GM18951 (cell line): ENCODE results near the gene MOB3B.
"Not testable (repeated sequence)": the region's sequence is repeated elsewhere in the genome, so short reads cannot be mapped to it uniquely, and the experiment has no call there.

Experiments used
- POLR2A ChIP-seq: IDR thresholded peaks from 4 replicates; pipeline ENCODE4 v1.6.1; 2011; ENCODE audit warnings: mild to moderate bottlenecking; ENCODE audit not compliant: insufficient read length, insufficient read depth; ENCODE audit errors: extremely low read depth
- in situ Hi-C: fragments of 300-500 bp; cut with MboI; formaldehyde crosslinking; loops from one replicate; pipeline ENCODE4 v1.12.0; 2022; ENCODE audit warnings: low sequenced_read_pairs, mixed read lengths, inconsistent platforms; ENCODE audit not compliant: unreplicated experiment

The MOB3B gene

DNA sequence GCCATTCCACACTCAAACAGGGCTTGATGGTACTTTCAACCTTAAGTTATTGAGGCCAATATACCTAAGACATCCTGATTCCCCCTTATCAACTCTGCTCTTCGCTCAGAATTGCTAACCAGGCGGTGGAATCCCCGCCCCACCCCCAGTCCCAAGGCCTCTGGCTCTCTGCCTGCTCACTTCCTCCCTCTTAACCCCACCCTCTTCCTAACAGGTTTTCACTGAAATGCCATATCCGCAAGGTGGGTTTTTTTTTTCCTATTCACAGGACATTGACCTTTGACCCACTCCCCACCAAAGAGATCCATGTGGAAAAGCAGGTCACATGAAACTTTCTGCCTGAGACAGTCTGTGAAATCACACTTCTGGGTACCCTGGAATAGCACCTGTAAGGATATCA, 72.2 kb downstream of the MOB3B start:
- in situ Hi-C loops = no loop called here
- no peak for TF ChIP-seq POLR2A

DNA sequence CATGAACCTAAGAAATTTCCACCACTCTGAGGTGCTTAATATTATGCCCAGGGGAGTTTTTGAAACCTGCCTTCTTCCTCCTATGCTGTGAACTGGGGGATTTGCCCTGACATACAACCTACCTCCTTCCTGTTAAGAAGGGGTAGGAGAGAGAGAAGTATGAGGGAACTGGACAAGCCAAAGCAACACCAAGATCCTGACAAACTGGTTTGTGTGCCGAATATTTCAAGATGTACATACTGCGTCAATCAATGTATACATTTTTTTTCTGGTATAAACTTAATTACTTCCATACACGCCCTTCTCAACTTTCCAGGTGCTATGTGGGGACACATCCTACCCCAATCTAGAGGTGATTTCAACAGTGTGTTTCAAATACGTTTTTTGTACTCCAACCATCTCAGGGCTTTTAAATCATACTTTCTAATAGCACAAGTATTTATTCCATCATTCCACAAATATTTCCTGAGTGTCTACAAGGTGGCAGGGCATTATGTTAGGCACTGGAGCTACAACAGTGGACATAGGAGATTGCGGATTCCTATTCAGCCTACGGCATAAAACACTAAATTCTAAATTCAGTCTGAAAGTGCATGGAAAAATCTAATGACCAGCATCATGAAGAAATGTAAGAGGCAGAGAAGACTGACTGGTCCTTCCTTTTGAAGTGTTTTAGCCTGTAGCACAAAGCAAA, 75.6 kb downstream of the MOB3B start:
- in situ Hi-C loops = no loop called here
- no peak for TF ChIP-seq POLR2A

DNA sequence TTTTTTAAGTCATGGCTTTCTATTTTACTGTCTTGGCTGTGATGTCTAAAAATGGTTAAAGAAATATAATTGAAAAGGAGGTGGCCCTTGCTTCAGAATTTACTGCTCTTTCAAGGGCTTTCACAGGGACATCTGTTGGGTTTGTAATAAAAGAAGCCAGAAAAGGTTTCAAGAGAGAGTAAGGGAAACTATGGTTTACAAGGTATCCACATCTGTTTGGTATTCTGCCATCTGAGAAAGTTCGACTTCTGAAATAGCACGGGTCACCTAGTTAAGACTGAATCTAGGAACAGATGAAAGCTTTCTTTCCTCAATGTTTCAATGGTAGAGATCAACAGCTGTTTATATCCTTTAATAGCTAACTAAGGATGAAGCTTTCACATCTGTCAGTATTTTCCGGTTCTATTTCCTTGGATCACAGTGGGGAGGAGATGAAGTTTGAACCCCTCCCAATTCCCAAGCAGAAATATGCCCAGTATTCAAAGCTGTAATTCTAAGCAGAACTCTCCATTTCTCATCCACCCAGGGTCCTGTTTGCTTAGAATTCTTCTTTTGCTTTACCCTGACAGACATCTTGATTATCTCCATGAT, 78.3 kb downstream of the MOB3B start:
- in situ Hi-C loops = no loop called here

DNA sequence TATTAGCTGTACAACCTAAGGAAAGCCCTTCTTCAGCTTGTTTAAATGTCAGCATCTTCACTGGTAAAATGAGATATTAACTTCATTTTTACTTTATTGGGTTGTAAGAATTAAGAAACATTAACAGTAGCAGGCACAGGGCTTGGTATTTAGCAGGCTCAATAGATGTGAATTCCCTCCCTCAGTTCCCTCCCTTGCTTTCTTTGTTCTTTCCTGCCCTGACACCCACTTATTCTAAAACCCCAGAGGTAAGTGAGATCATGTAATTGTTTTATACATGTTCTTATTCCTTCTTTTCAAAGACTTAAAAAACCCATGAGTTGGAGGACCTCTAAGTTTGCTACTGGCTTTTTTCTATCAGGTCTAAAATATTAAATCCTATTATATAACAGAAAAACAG, 78.9 kb downstream of the MOB3B start:
- TF ChIP-seq POLR2A = no peak
- in situ Hi-C loops = no loop called here

More for the DNA sequence above, 78.3 kb downstream of the MOB3B start:
- TF ChIP-seq POLR2A = no peak

DNA sequence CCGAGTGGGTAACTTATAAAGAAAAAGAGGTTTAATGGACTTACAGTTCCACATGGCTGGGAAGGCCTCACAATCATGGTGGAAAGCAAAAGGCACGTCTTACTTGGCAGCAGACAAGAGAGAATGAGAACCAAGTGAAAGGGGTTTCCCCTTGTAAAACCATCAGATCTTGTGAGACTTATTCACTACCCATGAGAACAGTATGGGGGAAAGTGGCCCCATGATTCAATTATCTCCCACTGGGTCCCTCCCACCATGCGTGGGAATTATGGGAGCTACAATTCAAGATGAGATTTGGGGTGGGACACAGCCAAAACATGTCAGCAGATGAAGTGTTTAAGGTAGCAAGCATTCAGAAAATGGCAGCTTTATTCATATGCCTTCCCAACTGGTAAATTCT, 81.3 kb downstream of the MOB3B start:
- in situ Hi-C loops = not testable (repeated sequence)

DNA sequence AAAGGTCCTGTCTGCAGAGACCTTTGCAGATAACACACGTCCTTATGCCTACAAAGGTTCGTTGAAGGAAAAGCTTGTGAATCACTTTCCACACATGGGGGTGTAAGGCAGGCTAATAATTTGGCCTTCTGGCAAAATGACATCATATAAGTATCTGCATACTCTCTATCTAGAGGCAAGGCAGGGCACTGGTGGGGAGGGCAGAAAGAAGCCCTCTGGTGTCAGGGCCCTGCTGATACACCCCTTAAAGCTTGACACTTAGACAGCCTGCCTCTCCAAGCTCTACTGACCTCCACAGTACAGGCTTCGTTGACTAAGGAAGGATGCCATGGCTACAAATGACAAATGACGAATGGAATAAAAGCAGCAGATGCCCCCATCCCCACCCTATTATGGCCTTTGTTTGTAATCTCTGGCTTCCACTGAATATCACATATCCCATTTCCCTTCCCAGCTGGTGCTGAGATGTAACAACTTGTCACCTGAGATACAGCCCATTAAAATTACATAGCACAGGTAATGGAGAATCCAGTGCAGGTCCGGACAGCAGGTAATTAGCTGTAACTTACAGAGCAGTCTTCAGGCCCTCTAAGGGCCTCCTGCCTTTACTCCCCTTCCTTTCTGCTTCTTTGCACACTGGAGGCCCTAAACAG, 82.5 kb downstream of the MOB3B start:
- in situ Hi-C loops = no loop called here
- no peak for TF ChIP-seq POLR2A

DNA sequence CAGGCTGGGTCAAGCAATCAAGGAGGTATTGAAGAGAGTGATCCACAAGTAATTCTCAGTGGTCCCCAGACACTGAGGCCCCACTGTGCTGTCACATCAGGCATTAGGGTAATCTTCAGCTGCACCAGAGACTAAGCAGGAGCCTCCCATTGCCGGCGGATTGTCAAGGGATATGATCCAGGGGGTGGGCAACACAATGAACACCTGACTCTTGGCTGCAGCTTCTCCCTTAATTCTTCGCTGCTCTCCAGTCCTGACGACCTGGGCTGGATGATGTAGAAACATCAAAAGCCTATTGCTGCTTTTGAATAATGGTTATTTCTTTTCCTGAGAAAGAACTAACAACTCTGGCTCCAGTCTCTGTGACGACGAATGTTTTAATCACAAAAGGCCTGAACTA, 83.9 kb downstream of the MOB3B start:
- TF ChIP-seq POLR2A = no peak
- in situ Hi-C loops = no loop called here

DNA sequence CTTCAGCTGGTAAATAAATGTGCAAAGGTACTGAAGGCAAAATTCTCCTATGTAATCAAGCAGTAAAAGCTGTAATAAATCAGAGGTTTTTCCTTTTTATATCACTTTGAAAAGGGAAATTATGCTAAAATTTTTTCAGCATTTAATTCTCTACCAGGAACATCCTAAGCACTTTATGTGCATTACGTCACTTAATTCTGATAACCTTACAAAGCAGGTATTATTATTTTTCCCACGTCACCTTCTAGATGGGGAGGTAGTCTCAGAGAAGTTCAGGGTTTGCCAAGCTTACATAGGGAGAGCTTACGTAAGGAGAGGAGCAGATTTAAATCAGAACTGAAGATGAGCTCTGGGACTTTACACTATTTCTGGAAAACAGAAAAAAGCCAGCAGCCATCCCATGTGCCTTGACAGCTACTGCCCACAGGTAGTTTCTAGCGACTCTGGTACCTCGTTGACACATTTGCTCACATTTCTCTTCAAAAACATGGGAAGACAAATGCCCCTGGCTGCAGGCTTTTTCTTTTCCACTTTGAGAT, 84.5 kb downstream of the MOB3B start:
- in situ Hi-C loops = no loop called here
- no peak for TF ChIP-seq POLR2A

DNA sequence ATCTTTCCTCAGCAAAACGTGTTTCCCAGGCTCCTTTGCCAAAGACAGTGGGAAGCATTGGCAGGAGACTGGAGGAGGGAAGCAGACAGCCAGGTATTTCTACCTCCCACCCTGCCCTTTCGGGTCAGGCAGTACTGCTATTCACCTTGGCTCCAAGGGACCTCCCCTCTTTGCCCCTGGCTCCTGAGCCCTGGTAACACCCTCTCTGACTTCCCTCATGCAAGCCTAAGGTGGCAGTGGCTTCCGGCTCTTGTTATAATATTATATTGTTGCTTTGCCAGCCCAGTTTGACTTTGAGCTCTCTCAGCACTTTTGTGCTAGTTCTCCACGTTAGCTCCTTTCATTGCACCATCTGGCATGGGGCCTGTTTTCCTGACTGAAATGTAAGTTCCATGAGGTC, 87.2 kb downstream of the MOB3B start:
- in situ Hi-C loops = no loop called here
- TF ChIP-seq POLR2A = no peak

DNA sequence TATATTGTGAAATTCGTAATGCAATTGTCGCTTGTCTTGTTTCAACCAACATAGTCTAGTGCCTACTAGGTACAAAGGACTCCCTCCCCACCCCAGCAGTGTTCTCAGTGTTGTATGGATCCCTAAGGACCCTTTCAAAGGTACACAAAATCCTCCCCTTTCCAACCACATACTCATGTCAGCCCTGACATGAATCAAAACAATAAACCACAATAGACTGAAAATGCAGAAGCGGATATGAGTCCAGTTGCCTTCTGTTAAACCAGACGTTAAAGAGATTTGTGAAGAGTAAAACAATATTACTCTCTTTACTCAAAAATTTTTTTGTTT, 87.9 kb downstream of the MOB3B start:
- in situ Hi-C loops = no loop called here
- no peak for TF ChIP-seq POLR2A

DNA sequence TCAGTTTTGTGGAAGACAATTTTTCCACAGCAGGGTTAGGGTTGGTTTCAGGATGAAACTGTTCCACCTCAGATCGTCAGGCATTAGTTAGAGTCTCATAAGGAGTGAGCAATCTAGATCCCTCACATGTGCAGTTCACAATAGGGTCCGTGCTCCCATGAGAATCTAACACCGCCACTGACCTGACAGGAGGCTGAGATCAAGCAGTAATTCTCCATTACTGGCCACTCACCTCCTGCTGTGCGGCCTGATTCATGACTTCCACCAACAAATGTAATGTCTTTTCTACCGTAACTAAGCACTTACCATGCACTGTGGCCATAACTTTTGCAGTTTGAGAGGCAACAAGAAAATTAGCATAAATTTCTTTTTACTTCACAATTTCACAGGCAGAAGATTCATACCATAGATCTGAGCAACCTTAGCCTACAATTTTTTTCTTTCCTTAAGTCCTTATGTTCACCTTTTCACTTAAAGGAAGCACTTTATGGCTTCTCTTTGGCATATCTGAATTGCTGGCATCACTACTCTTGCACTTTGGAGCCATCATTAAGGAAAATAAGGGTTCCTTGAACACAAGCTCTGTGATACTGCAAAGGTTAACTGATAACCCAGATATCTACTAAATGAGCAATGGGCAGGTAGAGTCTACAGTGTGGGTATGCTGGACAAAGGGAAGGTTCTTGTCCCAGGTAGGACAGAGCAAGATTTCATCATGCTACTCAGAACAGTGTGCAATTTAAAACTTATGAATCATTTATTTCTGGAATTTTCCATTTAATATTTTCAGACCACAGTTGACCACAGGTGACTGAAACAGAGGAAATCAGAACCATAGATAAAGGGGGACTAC, 88.5 kb downstream of the MOB3B start:
- in situ Hi-C loops = no loop called here
- TF ChIP-seq POLR2A = no peak

DNA sequence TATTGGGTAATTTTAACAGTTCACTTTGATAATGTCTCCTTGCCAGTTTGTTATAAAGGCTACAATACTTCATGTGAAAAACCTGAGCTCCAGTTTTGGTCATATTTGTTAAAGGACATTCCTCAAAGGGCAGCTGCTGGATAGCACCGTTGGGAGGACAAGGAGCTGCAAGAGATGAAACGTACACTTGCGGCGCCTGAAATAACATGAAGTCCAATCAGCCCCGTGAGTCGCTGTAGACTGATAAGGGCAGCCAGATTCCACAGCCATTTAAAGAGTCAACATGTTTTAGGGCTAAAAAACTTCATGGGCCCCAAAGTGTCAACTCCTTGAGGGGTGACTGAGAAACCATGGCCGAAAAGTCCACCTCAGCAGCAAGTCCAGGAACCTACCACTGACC, 91.1 kb downstream of the MOB3B start:
- no peak for TF ChIP-seq POLR2A
- in situ Hi-C loops = no loop called here

DNA sequence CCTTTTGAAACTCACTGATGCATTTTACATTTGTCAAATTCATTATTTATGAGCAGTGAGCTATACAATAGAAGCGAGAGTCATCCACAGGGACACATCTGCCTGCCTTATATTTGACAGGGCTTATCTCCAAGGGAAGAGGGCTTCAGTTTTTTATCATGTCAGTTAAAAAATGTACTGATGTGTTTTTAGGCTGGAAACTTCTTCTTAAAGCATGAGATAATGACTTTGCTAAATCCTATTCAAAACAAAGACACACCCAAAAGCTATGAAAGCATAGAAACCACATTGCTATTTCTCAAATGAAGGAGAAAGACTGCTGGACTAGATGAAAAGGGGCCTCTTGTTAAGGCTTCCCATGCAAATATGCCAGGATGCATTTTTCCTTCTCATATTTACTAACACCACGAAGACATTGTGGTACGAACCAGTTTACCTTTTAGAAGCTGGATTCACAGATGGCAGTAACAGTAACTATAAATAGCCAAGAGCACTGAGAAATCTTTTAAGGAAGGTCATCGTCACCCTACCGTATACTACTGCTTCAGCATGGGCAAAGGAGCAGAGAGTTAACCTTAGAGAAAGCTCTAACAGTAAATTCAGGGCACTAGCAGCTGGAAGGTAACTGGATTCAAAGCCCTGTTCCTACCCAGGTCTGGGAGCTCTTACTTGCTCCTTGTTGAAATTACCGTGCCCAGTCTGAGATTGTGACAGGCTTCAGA, 91.8 kb downstream of the MOB3B start:
- in situ Hi-C loops = no loop called here
- TF ChIP-seq POLR2A = no peak

DNA sequence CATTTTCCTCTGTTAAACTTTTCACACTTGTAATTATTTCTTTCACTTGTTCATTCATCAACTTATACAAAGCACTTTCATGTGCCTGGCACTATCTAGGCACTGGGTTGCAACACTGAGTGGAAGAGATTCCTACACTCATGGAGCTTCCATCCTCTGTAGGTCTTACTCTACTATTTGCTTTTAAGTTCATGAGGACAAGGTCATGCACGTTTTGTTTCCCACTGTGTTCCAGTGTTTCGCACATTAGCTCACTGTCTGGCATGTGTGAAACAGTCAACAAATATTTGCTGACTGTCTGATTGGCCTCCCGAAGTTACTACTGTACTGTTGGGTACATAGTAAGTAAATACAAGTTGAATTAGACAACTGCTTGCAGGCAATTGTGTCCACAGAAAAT, 93.4 kb downstream of the MOB3B start:
- no peak for TF ChIP-seq POLR2A
- in situ Hi-C loops = no loop called here
